Kidney tubule cell (primary cell): Measurements from ENCODE around the gene TEX14.
"Not testable (repeated sequence)": the region's sequence is repeated elsewhere in the genome, so short reads cannot be mapped to it uniquely, and the experiment has no call there.

Experiments
- DNase-seq: peaks from one replicate; pipeline ENCODE4 v3.0.0-alpha.2; 2018; ENCODE audit warnings: low spot score

TEX14 gene

DNA sequence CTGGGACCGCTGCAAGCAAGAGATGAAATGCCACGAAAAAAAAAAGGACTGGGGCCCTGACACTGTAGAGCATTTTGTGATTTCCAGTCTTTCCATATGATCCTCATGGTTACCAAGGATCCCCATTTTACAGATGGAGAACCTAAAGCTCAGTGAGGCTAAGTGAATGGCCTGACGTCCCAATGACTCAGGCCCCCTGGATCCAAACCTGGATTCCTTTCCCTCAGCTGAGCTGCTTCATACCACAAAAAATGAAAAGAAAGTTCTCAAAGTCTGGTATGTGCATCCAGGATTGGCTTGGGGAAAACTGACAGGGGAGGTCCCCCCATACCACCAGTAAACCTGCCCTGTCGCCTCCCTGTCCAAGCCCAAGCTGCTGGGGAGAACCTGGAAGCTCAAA, 80.5 kb downstream of the TEX14 start:
- DNase-seq = no peak

DNA sequence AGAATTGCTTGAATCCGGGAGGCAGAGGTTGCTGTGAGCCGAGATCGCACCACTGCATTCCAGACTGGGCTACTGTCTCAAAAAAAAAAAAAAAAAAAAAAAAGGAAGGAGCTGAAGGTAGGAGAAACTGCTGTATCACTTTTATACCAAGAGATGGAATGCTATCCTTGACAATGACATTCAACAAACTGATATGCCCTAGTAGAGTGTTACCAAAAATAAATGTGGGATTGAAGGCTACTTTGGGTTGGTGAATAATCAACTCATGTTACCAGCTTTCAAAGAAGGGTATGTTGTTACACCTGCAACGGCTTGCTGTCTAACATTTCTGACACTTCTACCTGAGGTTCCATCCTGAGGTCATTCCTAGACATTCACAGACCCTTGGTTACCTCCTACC, 84.9 kb downstream of the TEX14 start:
- DNase-seq = no peak

- no peak for DNase-seq
Measured at GRCh38 chr17:58605986-58606385, 85.9 kb downstream of the TEX14 start.

- no peak for DNase-seq
Measured at GRCh38 chr17:58605470-58605869, 86.4 kb downstream of the TEX14 start.

DNA sequence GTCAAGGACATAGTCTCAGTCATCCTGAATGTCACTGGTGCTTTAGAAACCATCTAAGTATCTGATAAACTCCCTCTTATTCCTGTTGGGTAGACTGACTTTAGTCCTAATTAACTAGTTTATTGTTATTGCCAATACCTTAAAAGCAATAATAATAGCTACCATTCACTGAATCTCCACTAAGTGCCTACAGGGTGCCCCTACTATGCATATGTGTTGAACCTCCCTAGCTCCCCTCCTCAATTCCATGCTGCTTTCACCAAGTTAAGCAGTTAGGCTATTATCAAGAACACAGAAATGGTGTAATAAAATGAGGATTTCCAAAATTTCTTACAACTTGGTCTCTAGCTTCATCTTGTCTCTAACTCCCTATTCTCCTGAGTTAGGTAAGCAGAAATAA, 89.9 kb downstream of the TEX14 start:
- DNase-seq = no peak

DNA sequence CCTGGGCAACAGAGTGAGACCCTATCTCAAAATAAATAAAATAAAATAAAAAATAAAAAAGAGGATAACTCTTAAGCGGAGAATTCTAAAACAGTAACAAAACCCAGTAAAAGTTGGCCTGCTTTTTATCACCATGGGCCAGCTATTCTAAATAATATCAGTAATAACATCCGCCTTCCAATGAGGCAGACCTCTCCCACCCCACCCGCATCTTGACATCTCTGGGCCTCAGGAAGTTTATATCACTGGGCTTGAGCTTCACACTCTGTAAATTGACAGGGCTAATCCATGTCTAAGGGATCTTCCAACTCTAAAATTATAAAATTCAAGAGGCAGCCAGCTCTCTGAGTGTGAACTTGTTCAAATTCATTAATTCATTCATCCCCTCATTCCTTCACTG, 94.5 kb downstream of the TEX14 start:
- no peak for DNase-seq

DNA sequence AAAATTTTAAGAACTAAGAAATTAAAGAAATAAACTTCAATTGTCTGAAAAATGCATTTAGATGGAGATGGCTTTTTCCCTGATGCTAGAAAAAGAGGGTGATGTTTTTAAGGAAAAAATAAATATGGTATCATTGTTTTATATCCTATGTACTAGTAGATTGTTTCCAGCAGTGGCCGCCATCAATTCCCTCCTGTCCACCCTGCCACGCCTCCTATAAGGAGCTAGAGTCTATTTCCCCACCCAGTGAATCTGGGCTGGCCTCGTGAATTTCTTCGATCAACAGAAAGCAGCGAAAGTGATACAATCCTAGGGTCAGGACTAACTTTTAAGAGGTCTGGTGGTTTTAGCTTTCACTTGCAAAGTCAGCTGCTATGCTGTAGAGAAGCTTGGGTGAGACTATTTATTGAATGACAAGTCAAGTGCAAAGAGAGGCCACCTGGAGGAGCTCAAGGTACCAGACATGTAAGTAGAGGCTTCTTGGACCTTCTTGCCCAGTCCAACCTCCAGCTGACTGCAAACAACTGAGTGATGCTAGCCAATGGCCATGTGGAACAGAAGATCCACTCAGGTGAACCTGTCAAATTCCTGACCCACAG, 96.6 kb downstream of the TEX14 start:
- DNase-seq = no peak

DNA sequence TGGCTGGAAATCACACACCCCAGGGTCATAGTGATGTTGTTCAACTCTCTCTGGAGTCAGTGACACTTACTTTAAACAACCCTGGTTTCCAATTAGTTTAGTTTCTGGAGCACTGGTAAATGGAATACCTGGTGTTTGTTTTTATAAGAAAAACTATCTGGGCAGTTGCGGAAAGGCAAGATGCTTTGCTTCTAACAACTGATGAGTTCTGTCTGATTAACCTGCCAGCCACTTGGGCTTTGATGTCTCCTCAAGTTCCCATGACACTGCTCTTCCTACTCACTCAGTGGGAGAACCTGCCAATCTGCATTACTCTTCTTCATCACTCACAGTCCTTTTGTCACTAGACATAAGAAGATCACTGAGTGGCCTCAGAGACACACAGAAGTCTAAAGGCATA, 98.7 kb downstream of the TEX14 start:
- no peak for DNase-seq

DNA sequence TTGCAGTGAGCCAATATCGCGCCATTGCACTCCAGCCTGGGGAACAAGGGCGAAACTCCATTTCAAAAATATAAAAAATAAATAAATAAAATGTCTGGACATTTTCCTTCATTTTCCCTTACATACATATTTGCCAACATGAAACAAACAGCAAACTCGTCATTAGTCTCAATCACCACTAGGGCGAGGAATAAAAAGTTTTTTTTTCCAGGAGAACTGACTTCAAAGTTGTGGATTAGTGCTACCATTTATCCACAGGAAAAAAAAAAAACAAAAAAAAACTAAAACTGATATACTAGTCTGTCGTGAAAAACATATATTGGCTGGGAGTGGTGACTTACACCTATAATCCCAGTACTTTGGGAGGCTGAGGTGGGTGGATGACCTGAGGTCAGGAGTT, 100.4 kb downstream of the TEX14 start:
- no peak for DNase-seq

DNA sequence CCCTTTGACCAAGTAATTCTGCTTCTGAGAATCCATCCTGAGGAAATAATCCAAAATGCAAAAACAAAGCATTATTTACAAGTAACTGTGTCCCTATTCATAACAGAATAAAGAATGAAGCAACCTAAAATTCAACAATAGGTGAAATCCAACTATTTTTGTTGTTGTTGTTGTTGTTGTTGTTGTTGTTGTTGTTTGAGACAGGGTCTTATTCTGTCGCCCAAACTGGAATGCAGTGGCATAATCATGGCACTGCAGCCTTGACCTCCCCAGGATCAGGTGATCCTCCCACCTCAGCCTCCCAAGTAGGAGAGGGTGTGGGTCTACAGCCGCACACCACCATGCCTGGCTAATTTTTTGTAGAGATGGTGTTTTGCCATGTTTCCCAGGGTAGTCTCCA, 101.5 kb downstream of the TEX14 start:
- DNase-seq = no peak

DNA sequence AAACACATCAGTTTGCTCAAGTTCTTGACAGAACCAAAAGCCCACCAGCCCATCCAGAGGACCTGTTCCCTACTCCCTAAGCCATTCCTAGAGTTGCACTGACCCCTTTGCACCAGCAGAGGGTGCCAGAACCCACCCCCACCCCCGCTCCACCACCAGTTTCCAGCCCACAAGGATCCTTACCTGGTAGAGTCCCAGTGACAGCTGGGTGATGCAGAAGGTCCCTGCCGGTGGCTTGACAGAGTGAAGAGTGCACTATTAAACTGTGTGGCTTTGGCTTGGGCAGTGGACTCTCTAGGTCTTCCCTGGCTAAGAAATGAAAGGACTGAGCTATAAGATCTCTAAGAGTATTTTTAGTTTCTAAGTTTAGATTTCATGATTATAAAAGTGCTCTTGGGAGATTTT, 104.1 kb downstream of the TEX14 start:
- DNase-seq = peak; percentile 53

- no peak for DNase-seq
Measured at GRCh38 chr17:58586009-58586644, 105.7 kb downstream of the TEX14 start.

GRCh38 chr17:58585554-58585953, 106.3 kb downstream of the TEX14 start:
- no peak for DNase-seq

DNA sequence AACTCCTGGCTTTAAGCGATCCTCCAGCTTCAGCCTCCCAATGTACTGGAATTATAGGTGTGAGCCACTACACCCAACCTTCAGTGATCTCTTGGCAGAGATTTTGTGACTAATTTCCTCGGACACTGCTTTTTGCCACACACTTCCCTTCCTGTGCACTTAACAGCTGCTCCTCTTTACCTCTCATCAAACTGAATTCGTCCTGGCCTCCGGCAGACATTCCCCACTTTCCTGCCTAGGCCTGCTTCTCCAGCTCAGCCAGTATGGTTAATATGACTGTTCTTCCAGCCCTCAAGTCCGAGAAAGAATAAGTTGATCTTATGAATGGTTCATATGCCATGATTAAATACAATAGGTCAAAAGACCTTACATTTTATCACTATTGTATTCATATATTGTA, 108.4 kb downstream of the TEX14 start:
- no peak for DNase-seq

DNA sequence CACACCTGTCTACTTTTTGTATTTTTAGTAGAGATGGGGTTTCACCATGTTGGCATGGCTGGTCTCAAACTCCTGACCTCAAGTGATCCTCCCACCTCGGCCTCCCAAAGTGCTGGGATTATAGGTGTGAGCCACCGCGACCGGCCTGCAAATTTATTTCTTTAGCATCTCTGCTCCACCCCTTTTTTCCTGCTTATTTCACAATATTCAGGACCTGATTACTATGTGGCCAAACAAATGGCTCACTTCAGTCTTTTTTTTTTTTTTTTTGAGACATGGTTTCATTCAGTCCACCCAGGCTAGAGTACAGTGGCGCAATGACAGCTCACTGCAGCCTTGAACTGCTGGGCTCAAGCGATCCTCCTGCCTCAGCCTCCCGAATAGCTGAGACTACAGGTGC, 109.1 kb downstream of the TEX14 start:
- DNase-seq = not testable (repeated sequence)

DNA sequence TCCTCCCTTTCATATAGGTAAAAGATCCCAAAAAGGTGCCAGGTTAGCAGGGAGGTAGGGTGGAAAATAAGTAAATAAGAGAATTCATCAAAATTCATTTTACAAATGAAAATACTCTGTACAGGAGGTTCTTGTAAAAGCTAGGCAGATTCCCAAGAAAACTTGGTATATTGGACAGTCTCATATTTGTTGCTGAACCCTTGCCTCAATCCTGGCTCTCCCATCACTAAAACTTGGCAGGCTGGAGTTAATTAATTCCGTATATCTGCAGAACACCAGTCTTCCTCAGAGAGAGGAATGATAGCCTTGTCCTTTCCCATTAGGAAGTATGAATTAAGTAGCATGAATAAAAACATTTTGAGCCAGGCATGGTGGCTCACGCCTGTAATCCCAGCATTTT, 111.2 kb downstream of the TEX14 start:
- no peak for DNase-seq

DNA sequence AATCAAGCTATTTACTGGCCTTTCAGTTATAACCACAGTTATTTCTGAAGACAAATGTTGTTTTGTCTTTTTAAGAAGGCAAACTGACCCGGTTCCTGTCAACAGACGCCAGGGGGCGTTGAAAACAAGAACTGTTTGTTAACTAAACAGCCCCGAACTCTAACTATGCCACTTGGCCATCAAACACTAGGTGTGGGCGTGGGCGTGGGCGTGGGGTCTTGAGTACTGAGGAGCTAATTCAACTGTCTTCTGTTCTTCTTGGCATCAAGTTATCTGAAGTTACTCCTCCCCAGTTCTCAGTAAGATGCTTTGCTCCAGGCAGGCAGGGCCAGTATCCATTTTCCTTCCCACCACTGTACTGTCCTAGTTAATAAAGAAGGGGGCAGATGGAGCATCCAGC, 114.1 kb downstream of the TEX14 start:
- peak; percentile 44 for DNase-seq

DNA sequence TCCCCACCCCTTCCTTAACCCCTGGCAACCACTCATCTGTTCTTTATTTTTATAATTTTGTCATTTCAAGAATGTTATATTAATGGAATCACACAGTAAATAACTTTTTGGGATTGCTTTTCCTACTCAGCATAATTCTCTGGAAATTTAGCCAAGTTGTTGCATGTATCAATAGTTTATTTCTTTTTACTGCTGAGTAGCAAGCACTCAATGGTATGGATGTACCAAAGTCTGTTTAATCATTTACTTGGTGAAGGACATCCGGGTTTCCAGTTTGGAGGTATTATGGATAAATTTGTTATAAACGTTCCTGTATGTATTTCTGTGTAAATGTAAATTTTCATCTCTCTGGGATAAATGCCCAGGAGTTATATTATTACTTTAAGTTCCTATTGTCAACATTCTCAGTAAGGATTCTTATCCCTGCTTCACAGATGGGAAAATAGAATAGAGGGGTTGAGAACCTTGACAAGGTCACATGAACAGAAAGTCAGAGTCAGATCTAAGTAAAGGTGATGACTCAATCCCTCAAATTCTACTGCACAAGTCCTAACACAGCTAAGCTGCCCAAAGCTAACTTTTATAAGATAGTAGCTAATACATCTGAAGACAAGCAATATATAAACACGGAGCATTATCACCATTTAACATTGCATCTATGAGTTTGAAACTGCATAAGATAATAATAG, 115.0 kb downstream of the TEX14 start:
- peak; percentile 53 for DNase-seq

DNA sequence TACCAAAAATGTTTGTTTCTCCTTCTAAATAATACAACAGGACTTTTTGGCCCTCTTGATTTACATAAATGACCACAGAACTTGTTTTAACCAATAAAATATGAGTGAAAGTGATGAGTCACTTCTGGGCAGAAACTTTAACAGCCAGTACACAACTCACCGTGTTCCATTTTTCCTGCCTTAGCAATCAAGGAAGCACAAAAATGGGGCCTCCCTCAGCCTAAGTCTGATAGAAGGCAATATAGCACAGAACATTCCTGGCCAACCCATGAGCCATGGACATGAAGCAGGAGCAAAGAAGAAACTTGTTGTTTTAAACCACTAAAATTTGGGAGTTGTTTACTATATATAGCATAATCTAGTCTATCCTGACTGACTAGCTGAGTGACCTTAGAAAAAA, 116.3 kb downstream of the TEX14 start:
- DNase-seq = peak; percentile 75

DNA sequence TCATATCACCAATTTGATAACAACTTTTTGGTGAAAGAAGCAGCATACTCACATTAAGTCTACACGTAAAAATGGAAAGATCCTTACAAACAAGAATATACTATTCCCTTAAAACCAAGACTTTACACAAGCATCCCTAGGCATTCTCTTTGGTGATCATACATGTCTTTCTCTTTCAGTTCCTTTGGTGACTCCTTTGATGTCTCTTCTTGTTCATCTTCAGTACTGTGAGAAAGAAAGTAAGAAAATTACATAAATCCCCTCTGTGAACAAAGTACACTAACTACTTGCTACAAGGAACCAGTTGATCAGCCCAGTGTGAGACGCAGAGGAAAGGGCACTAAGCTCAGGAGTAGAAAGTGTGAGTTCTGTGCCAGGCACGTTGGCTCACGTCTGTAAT, 117.8 kb downstream of the TEX14 start:
- no peak for DNase-seq

DNA sequence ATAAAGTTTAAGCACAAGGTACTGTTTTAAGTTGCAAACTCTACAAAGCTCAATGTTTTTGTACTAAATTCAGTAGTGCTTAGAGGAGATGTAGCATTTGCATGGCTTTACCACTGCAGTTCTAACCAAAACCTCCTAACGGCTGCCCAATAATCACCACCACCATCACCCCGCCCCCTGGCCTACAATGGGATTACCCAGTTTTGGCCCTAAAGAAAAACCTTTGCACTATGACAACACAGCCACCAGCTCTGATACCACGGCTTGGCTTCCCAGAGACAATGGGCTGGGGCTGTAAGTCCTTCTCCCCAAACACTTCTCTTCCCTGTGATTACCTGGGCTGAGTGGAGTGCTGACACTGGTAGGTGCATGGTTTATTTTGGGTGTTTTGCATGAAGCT, 119.0 kb downstream of the TEX14 start:
- no peak for DNase-seq

GRCh38 chr17:58570758-58571157, 121.1 kb downstream of the TEX14 start:
- DNase-seq = no peak

DNA sequence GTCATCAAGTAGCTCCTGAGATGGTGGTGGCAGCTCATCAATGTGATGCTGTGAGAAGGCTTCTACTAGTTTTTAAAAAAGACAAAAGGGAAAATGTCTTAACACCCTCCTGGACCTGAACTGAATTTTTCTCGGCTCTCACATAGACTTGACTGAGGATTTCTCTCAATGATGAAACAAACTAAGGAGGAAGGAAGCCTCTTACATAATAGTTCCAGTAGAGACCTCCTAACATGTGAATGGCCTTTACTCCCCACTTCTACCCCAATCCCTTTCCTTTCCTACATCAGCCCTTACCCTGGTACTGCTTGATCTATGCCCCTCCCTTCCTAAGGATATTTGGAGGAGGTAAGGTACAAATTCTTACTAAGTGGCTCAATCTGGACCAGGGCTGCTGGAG, 122.6 kb downstream of the TEX14 start:
- no peak for DNase-seq
